GM12892 (cell line): ENCODE measurements around the gene GPT2.

Source experiments
- DNase-seq: peaks from one replicate; pipeline ENCODE4 v3.0.0; 2011; ENCODE audit not compliant: insufficient read length
- FAIRE-seq: peaks from 2 replicates; lab custom pipeline; 2011; peaks lifted over from hg19 to GRCh38; lab: Jason Lieb, UNC
- POLR2A ChIP-seq: IDR thresholded peaks from 2 replicates; pipeline ENCODE4 v1.6.1; 2011; ENCODE audit warnings: low read depth, low read length, control low read depth
- POLR2AphosphoS5 ChIP-seq: IDR thresholded peaks from 2 replicates; pipeline ENCODE4 v1.6.1; 2011; ENCODE audit warnings: low read depth, low read length, control low read depth
- TAF1 ChIP-seq: IDR thresholded peaks from 2 replicates; pipeline ENCODE4 v1.6.1; 2011; ENCODE audit warnings: low read depth, mild to moderate bottlenecking, control low read depth, low read length, borderline replicate concordance

Gene GPT2

GRCh38 chr16:46889942-46890300, 5.8 kb downstream of the GPT2 start:
- DNase-seq (no peak), FAIRE-seq (no peak)
- TF ChIP-seq TAF1 (no peak), POLR2A (no peak), POLR2AphosphoS5 (no peak)

- FAIRE-seq (no peak), DNase-seq (no peak)
- TF ChIP-seq POLR2AphosphoS5 (no peak), POLR2A (no peak), TAF1 (no peak)
Measured at GRCh38 chr16:46891910-46892309, 7.7 kb downstream of the GPT2 start.

GRCh38 chr16:46894036-46894672, 10.0 kb downstream of the GPT2 start:
- no peak for FAIRE-seq
- no peak for DNase-seq
- TF ChIP-seq POLR2A (no peak), POLR2AphosphoS5 (no peak), TAF1 (no peak)

GRCh38 chr16:46895399-46896313, 11.5 kb downstream of the GPT2 start:
- DNase-seq (no peak), FAIRE-seq (no peak)
- TF ChIP-seq POLR2A (no peak), POLR2AphosphoS5 (no peak), TAF1 (no peak)

GRCh38 chr16:46896314-46896968, 12.3 kb downstream of the GPT2 start:
- no peak for DNase-seq
- TF ChIP-seq POLR2AphosphoS5: no peak
- no peak for TF ChIP-seq TAF1
- no peak for TF ChIP-seq POLR2A
- no peak for FAIRE-seq

- FAIRE-seq: no peak
- DNase-seq: no peak
- TF ChIP-seq POLR2A (no peak), POLR2AphosphoS5 (no peak), TAF1 (no peak)
Measured at GRCh38 chr16:46897471-46897870, 13.3 kb downstream of the GPT2 start.

GRCh38 chr16:46898006-46898405, 13.8 kb downstream of the GPT2 start:
- FAIRE-seq (no peak), DNase-seq (no peak)
- TF ChIP-seq POLR2AphosphoS5 (no peak), TAF1 (no peak), POLR2A (no peak)

- FAIRE-seq: no peak
- no peak for TF ChIP-seq POLR2AphosphoS5
- TF ChIP-seq POLR2A: no peak
- no peak for TF ChIP-seq TAF1
- no peak for DNase-seq
Measured at GRCh38 chr16:46899443-46900143, 15.4 kb downstream of the GPT2 start.

- FAIRE-seq (no peak), DNase-seq (no peak)
- no peak for TF ChIP-seq TAF1
Measured at GRCh38 chr16:46900455-46901235, 16.5 kb downstream of the GPT2 start.

- TF ChIP-seq POLR2AphosphoS5 (no peak), POLR2A (no peak), TAF1 (no peak)
- DNase-seq (no peak), FAIRE-seq (no peak)
Measured at GRCh38 chr16:46901709-46902108, 17.5 kb downstream of the GPT2 start.
